Subcutaneous adipose tissue (tissue), 4 donors: ENCODE data around the gene FIBP. TPM values are rescaled to one million over a fixed set of nuclear protein-coding genes. Genes with fewer than 3 reads are reported as not detected.

ENCODE experiments used
- total RNA-seq, 4 donors: library from RNA; depleted of rRNA; stranded (reverse); fragments of >200 nt; gene quantifications; one replicate each; pipeline ENCODE4 v1.1.0, GENCODE V29; 2016
- TF ChIP-seq, protein P1 (sequence below): fragments of 450-650 bp; IDR thresholded peaks from one replicate; pipeline ENCODE4 v1.5.1; 2016; ENCODE audit warnings: low read depth, mild to moderate bottlenecking, control low read depth, antibody characterized with exemption, moderate library complexity

The FIBP gene
- total RNA-seq, 4 donors from 2014 or later, result 43.8 to 64.2 (median 51.9) TPM

DNA sequence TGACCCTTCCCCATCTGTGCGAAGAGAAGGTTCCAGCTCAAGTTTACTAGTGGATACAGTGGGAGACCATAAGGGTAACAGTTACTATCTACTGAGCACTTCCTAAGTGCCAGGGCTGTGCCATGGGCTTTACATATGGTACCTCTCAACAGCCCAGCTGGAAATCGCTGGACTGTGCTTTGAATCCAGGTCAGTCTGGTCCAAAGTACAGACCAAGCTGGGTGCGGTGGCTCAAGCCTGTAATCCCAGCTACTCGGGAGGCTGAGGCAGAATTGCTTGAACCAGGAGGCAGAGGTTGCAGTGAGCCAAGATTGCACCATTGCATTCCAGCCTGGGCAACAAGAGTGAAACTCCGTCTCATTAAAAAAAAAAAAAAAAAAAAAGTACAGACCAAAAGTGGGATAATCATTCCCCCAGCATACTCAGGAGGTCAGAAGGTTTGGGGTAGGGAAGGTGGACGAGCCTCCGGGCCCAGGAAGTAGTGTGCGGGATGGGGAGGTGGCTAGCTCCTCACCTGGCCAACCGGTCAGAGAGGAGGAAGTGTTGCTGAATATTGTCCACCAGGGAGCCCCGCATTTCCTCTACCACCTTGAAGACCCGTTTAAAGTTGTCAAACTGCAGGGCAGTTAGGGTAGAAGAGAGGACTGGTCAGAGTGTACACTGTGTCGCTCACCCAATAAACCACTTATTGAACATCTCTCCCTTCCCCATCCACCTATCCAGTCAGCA, 2.3 kb downstream of the FIBP start:
- TF ChIP-seq, protein P1, sequence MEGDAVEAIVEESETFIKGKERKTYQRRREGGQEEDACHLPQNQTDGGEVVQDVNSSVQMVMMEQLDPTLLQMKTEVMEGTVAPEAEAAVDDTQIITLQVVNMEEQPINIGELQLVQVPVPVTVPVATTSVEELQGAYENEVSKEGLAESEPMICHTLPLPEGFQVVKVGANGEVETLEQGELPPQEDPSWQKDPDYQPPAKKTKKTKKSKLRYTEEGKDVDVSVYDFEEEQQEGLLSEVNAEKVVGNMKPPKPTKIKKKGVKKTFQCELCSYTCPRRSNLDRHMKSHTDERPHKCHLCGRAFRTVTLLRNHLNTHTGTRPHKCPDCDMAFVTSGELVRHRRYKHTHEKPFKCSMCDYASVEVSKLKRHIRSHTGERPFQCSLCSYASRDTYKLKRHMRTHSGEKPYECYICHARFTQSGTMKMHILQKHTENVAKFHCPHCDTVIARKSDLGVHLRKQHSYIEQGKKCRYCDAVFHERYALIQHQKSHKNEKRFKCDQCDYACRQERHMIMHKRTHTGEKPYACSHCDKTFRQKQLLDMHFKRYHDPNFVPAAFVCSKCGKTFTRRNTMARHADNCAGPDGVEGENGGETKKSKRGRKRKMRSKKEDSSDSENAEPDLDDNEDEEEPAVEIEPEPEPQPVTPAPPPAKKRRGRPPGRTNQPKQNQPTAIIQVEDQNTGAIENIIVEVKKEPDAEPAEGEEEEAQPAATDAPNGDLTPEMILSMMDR, result no peak

- TF ChIP-seq, protein P1, result no peak
Measured at GRCh38 chr11:65885231-65885630, 3.0 kb downstream of the FIBP start.

DNA sequence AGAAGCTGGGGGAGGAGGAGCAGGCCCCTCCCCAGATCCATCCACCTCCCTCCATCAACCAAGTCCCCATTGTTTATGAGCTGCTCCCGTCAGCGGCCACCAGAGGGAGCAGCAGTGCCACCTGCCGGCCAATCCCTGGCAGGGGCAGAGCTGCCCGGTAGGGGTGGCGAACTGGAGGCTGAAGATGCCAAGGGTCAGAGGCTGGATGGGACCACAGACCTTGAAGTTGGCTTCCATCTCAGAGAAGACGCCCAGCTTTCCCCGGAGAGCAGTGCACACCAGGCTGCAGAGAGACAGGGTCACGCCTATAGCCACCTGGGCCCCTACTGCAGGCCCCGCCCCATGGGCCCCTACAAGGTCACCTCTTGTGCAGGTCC, 3.6 kb downstream of the FIBP start:
- TF ChIP-seq, protein P1, result no peak

GRCh38 chr11:65883786-65884715, 4.2 kb downstream of the FIBP start:
- TF ChIP-seq, protein P1, result no peak

DNA sequence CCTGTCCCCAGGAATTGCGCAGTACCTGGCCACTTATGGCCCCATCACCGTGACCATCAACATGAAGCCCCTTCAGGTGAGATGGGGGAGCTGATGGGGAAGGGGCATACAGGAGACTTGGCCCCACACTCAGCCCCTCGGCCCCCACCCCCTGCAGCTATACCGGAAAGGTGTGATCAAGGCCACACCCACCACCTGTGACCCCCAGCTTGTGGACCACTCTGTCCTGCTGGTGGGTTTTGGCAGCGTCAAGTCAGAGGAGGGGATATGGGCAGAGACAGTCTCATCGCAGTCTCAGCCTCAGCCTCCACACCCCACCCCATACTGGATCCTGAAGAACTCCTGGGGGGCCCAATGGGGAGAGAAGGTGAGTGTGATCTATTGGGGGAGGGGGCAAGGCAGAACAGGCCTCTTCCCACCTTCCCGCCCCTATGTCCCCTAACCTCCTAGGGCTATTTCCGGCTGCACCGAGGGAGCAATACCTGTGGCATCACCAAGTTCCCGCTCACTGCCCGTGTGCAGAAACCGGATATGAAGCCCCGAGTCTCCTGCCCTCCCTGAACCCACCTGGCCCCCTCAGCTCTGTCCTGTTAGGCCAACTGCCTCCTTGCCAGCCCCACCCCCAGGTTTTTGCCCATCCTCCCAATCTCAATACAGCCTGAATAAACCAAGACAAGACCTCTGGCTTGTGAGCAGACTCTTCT, 5.1 kb downstream of the FIBP start:
- TF ChIP-seq, protein P1, result no peak

DNA sequence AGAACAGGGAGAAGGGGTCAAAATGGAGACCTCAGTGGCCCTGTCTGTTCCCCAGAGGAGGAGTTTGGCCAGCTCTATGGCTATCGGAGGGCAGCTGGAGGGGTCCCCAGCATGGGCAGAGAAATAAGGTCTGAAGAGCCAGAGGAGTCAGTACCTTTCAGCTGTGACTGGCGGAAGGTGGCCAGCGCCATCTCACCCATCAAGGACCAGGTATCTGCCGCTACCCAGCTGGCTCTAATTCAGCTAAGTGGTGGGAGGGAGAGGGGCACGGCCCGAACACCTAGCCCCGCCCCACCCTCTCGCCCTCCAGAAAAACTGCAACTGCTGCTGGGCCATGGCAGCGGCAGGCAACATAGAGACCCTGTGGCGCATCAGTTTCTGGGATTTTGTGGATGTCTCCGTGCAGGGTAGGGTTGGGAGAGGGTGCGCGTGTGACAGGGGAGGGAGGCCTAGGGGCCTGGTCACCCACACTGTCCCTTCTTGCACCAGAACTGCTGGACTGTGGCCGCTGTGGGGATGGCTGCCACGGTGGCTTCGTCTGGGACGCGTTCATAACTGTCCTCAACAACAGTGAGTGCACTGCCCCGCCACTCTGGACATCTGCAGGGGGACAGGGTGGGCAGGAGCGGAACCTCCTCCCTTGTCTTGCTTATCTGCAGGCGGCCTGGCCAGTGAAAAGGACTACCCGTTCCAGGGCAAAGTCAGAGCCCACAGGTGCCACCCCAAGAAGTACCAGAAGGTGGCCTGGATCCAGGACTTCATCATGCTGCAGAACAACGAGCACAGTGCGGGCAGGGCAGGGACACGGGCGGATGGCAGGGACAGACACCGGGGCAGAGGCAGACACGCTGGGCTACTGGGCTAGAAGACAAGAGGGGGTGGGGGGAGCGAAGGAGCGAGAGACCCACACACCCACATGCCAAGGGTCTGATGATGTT, 5.9 kb downstream of the FIBP start:
- TF ChIP-seq, protein P1, result no peak
